Measurements from ENCODE around the gene RERE.

RERE gene

GRCh38 chr1:8311068-8311718 is 506.2 kb downstream of the RERE start:
- TF ChIP-seq CTCF (IDR thresholded peaks at IDR 0.05; ENCODE audit: low read depth, low read length): no peak

GRCh38 chr1:8307628-8308027 is 509.8 kb downstream of the RERE start:
- TF ChIP-seq CTCF (IDR thresholded peaks at IDR 0.05; ENCODE audit: low read depth, low read length): no peak
- DNase-seq (ENCODE audit: extremely low read depth, low read depth): no peak

More at GRCh38 chr1:8311068-8311718, 506.2 kb downstream of the RERE start:
- DNase-seq (ENCODE audit: extremely low read depth, low read depth): no peak

GRCh38 chr1:8303876-8304275 is 513.6 kb downstream of the RERE start:
- TF ChIP-seq CTCF (IDR thresholded peaks at IDR 0.05; ENCODE audit: low read depth, low read length): no peak

GRCh38 chr1:8303141-8303540 is 514.3 kb downstream of the RERE start:
- DNase-seq (ENCODE audit: extremely low read depth, low read depth): peak; percentile 14
- TF ChIP-seq CTCF (IDR thresholded peaks at IDR 0.05; ENCODE audit: low read depth, low read length): no peak

More at GRCh38 chr1:8303876-8304275, 513.6 kb downstream of the RERE start:
- no peak for DNase-seq (ENCODE audit: extremely low read depth, low read depth)
